GF-D8 (cell line): Measurements from ENCODE around the gene TMEM179.

Source experiments
- DNase-seq: peaks from one replicate; lab custom pipeline; 2025; lab: John Stamatoyannopoulos, UW

Gene TMEM179

GRCh38 chr14:104544362-104544961 lies 60.1 kb downstream of the TMEM179 start:
- DNase-seq, result no peak

GRCh38 chr14:104542871-104543830 lies 61.4 kb downstream of the TMEM179 start:
- no peak for DNase-seq

- DNase-seq, result no peak
Measured at GRCh38 chr14:104541905-104542465, 62.6 kb downstream of the TMEM179 start.
